GM06990 (cell line): ENCODE results near the gene CUEDC1.

Source experiments
- DNase-seq: peaks from one replicate; pipeline ENCODE4 v3.0.0-alpha.2; 2011; ENCODE audit not compliant: insufficient read length; ENCODE audit errors: extremely low read depth
- H3K27me3 ChIP-seq: replicated peaks from 2 replicates; pipeline ENCODE4 v1.6.0; 2011; ENCODE audit warnings: low read length; ENCODE audit not compliant: control insufficient read depth, insufficient read depth
- H3K36me3 ChIP-seq: 2 replicates; pipeline ENCODE4 v1.5.1; 2011; ENCODE audit warnings: low read length; ENCODE audit not compliant: control insufficient read depth, insufficient read depth
- H3K4me3 ChIP-seq: replicated peaks from 2 replicates; pipeline ENCODE4 v1.5.1; 2011; ENCODE audit warnings: low read depth, mild to moderate bottlenecking, control low read depth, low read length
- TF ChIP-seq, protein P1 (sequence below): IDR thresholded peaks from 2 replicates; pipeline ENCODE4 v1.5.1; 2011; ENCODE audit warnings: low read length, control low read depth, mild to moderate bottlenecking, inconsistent platforms; ENCODE audit not compliant: insufficient read depth, poor library complexity, severe bottlenecking

The CUEDC1 gene

DNA sequence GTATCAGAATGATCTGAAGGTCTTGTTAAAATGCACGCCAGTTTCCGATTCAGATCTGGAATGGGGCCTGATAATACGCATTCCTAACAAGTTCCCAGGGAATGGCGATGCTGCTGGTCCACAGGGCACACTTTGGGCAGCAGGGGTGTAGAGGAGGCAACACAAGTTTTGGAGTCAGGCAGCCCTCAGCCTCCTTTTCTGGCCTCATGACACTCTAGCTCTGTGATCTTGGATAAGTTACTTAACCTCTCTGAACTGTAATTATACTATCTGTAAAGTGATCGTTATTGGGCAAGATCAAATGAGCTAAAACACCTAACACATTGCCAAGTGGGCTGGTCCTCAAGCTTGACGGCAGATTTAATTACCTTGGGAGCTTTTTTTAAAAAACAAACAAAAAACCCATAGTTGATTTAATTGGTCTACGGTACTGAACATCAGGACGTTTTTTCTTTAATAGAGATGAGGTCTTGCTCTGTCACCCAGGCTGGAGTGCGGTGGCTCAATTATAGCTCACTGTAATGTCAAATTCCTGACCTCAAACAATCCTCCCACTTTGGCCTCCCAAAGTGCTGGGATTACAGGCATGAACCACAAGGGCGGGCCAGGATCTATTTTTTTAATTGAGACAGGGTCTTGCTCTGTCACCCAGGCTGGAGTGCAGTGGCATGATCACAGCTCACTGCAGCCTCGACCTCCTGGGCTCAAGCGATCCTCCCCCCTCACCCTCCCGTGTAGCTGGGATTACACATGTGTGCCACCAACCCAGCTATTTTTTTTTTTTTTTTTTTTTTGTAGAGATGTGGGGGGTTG lies 95.4 kb downstream of the CUEDC1 start:
- Histone ChIP-seq H3K27me3 (no peaks in the 10 kb centered on the region; the same call in 1 of the 2 replicates), H3K4me3 (no peak overlapping the region), H3K36me3 (no peaks in the 10 kb centered on the region)
- DNase-seq = no peak
- TF ChIP-seq, protein P1, sequence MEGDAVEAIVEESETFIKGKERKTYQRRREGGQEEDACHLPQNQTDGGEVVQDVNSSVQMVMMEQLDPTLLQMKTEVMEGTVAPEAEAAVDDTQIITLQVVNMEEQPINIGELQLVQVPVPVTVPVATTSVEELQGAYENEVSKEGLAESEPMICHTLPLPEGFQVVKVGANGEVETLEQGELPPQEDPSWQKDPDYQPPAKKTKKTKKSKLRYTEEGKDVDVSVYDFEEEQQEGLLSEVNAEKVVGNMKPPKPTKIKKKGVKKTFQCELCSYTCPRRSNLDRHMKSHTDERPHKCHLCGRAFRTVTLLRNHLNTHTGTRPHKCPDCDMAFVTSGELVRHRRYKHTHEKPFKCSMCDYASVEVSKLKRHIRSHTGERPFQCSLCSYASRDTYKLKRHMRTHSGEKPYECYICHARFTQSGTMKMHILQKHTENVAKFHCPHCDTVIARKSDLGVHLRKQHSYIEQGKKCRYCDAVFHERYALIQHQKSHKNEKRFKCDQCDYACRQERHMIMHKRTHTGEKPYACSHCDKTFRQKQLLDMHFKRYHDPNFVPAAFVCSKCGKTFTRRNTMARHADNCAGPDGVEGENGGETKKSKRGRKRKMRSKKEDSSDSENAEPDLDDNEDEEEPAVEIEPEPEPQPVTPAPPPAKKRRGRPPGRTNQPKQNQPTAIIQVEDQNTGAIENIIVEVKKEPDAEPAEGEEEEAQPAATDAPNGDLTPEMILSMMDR = no peak

DNA sequence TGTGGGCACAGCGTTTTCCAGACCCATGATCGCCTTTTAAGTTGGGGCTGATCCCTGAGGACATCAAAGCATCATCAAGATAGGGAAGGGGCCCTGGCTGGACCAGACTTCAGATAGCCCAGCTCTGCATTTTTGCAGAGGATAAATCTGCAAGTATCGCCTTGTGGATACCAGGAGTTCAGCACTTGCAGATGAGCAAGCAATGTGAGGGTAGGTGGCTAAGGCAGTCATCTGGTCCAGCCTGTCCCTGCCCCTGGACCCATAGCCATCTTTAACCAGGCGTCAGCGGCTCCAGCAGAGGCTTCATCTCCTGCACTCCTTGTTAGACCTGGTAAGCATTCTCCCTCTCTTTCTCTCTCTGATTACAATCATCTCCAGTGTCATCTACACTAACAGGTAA lies 96.4 kb downstream of the CUEDC1 start:
- TF ChIP-seq, protein P1 = no peak
- Histone ChIP-seq H3K27me3 (no peaks in the 10 kb centered on the region; the same call in 1 of the 2 replicates), H3K4me3 (no peak overlapping the region), H3K36me3 (no peaks in the 10 kb centered on the region)
- DNase-seq = no peak

DNA sequence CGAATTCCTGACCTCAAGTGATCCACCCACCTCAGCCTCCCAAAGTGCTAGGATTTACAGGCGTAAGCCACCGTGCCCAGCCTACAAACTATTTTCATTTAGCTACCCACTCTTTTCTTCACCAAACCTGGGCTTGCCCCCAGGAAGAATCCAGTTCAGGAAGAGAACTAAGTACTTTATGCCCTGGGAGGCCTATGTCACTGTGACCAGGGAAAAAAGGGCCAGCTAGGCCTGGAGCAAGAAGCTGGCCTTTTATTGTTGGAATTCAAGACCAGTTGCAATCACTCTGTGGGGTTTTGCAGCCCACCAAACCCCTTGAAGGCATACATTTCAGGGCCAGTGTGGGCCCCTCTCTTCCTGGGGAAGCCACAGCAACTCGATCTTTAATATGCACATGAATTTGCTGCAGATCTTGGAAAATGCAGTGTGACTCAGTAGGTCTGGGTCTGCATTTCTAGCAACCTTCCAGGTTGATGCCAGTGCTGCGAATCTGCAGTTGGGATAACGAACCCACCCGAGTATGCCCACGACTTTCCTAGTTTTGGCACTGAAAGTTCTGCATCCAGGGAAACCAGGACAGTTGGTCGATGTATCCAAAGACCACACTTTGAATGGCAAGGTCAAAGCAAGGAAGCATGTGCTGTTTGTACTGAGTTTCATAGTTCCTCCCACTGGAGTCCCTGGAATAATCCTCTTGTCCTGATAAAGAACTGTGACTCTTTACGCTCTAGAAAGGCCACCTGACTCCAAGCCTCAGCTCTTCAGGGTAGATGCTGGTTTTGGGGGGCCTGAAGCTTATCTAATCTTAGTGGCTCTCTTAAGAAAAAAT lies 98.2 kb downstream of the CUEDC1 start:
- Histone ChIP-seq H3K4me3 (no peak overlapping the region), H3K36me3 (no peaks in the 10 kb centered on the region), H3K27me3 (no peaks in the 10 kb centered on the region; the same call in 1 of the 2 replicates)
- DNase-seq = no peak
- TF ChIP-seq, protein P1 = no peak

DNA sequence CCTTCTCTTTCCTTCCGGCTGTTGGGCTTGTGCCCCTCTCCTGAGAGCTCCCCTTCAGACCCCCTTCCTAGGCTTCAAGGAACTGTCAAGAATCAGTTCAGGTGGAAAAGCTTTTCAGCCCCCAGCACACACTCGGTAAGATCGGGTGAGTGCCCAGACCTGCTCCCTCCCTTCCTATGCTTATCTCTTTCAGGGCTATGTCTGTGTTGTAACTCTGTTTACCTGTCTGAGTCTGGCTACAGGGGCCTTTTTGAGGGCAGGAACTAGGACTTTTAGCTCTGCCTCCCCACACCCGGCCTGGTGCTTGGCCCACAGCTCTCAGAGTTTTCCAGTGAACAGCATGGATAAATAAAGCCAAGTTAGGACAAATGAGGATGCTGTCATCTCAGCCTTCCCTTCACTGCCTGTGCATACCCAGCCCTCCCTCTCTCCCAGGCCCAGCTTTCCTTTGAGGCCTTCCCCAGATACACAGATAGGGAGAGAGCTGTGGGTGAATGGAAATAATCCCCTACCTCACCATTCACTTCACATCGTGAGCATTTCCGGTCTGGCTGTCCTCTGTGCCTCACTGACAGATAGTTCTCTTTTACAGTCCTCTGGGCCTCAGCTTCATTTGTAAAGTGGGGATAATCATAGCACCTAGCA lies 99.7 kb downstream of the CUEDC1 start:
- Histone ChIP-seq H3K4me3 (no peak overlapping the region), H3K27me3 (no peaks in the 10 kb centered on the region; the same call in 1 of the 2 replicates), H3K36me3 (no peaks in the 10 kb centered on the region)
- DNase-seq = no peak
- TF ChIP-seq, protein P1 = no peak

DNA sequence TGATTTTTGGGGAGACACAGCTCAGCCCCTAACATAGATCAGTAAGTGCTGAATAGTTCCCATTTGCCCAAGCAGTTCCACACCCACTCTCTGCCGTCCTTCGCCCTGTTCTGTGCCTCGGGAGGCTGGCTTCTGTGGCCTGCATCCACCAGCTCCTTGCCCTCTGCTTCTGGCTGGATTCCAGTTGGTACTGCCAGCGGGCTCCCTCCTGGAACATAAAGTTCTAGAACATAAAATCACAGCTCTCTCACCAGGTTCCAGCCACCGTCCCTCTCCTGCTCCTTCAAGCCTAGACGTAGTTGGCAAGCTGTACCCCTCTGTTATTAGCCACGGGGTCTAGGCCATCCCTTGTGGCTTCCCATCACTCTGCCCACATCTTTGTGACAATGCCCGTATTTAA lies 101.5 kb downstream of the CUEDC1 start:
- no peak overlapping the region for H3K4me3 ChIP-seq
- no peaks in the 10 kb centered on the region for H3K27me3 ChIP-seq
- no peaks in the 10 kb centered on the region; the same call in 1 of the 2 replicates for H3K36me3 ChIP-seq
- DNase-seq = no peak
- TF ChIP-seq, protein P1 = no peak
